OCI-LY1 (cell line): ENCODE measurements around the gene SCIN.

Experiments
- EZH2 ChIP-seq: fragments of 200-600 bp; sonication (generic), shearing (Covaris generic); IDR thresholded peaks from 2 replicates; pipeline ENCODE4 v1.8.0; 2017; ENCODE audit warnings: borderline replicate concordance, mixed run types, mild to moderate bottlenecking, antibody characterized with exemption, low read length, moderate library complexity, mixed read lengths
- TF ChIP-seq, protein P1 (sequence below): fragments of 200-600 bp; sonication (generic), shearing (Covaris generic); IDR thresholded peaks from 2 replicates; pipeline ENCODE4 v1.5.1; 2017; ENCODE audit warnings: mild to moderate bottlenecking, antibody characterized with exemption, low read length, moderate library complexity, mixed read lengths

DNA sequence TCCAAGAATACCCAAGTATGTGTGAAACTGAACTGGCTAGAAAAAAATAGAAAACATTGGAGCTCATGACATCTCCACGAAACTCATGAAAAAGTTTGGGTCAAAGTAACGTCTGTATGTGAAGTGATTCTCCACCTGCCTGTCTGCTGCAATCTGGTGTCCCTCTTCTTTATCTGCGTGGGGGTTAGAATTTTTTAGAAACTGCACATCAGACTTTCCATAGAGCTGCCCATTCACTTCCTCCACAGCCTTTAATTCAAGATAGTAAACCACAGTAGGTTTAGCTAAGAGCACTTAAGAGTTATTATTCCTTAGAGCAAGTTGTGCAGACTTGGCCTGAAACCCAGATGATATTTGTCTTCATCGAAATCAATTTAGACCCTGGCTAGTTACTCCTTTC is 55.3 kb downstream of the SCIN start:
- TF ChIP-seq, protein P1, sequence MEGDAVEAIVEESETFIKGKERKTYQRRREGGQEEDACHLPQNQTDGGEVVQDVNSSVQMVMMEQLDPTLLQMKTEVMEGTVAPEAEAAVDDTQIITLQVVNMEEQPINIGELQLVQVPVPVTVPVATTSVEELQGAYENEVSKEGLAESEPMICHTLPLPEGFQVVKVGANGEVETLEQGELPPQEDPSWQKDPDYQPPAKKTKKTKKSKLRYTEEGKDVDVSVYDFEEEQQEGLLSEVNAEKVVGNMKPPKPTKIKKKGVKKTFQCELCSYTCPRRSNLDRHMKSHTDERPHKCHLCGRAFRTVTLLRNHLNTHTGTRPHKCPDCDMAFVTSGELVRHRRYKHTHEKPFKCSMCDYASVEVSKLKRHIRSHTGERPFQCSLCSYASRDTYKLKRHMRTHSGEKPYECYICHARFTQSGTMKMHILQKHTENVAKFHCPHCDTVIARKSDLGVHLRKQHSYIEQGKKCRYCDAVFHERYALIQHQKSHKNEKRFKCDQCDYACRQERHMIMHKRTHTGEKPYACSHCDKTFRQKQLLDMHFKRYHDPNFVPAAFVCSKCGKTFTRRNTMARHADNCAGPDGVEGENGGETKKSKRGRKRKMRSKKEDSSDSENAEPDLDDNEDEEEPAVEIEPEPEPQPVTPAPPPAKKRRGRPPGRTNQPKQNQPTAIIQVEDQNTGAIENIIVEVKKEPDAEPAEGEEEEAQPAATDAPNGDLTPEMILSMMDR, result no peak
- TF ChIP-seq EZH2, result no peak
